ENCODE results near the gene CACNA1C. TPM values are rescaled to one million over a fixed set of nuclear protein-coding genes. Genes with fewer than 3 reads are reported as not detected.

The CACNA1C gene
- total RNA-seq (ENCODE audit: low replicate concordance) = 1.7 and 7.4 TPM in 2 replicates

DNA sequence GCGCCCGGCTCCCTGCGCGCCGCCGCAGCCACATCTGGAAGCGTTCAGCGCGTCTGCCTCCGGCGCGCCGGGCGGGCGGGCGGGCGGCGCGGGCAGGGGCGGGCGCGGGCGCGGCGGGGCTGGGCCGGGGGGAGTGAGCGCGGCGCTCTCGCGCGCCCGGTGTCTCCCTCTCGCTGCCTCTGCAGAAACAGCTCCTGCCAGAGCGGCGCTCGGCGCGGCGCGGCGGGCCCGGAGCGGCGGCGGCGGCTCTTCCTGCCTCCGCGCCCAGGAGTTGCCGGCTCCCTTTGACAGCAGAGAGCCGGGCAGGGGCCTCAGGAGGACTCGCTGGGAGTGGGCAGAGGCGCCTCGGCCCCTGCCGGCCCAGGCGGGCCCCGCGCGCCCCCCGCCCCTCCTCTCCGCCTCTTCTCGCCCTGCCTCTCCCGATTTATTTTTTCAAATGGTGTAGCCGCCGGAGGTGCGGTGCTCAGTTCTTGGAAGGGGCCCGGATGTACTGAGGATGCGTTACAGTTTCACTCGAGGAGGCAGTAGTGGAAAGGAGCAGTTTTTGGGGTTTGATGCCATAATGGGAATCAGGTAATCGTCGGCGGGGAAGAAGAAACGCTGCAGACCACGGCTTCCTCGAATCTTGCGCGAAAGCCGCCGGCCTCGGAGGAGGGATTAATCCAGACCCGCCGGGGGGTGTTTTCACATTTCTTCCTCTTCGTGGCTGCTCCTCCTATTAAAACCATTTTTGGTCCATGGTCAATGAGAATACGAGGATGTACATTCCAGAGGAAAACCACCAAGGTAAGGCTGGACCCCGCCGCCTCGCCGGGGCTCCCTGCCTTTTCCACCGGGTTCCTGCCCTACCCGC is at the start of gene CACNA1C:
Gene CACNA1C (plus strand): TSS at position 162 of the 853 bp plus-strand sequence. CDS start 576 bp downstream, at position 738.

GRCh38 chr12:2004113-2004929 is 48.5 kb upstream of the CACNA1C start, which contains the start of gene DCP1B:
Gene DCP1B (minus strand): TSS chr12:2004457. CDS start chr12:2004431, 26 bp downstream.

Other genes with a start within 250 kb of the CACNA1C start
- not detected in 2 replicates for gene LRTM2, start 232.4 kb upstream of the CACNA1C start, total RNA-seq (ENCODE audit: low replicate concordance)
- 0.47 TPM in 1 of 2 replicates, not detected in the other for gene CACNA2D4, start 134.3 kb upstream of the CACNA1C start, total RNA-seq (ENCODE audit: low replicate concordance)
- gene DCP1B, start 48.5 kb upstream of the CACNA1C start, total RNA-seq (ENCODE audit: low replicate concordance) = 5.2 and 5.6 TPM in 2 replicates